ENCODE results near the gene AGR3.

Gene AGR3

GRCh38 chr7:16838386-16838785 is 43.4 kb downstream of the AGR3 start:
- in situ Hi-C loops (cut with HindIII; ENCODE audit: low sequenced_read_pairs) = no loop called here

GRCh38 chr7:16836481-16836880 is 45.3 kb downstream of the AGR3 start:
- in situ Hi-C loops (cut with HindIII; ENCODE audit: low sequenced_read_pairs) = no loop called here

- in situ Hi-C loops (cut with HindIII; ENCODE audit: low sequenced_read_pairs) = no loop called here
Observed at GRCh38 chr7:16833373-16833772, 48.4 kb downstream of the AGR3 start.

- in situ Hi-C loops (cut with HindIII; ENCODE audit: low sequenced_read_pairs) = no loop called here
Observed at GRCh38 chr7:16826060-16826459, 55.7 kb downstream of the AGR3 start.

GRCh38 chr7:16822029-16822428 is 59.8 kb downstream of the AGR3 start:
- in situ Hi-C loops (cut with HindIII; ENCODE audit: low sequenced_read_pairs) = no loop called here

GRCh38 chr7:16818732-16819131 is 63.1 kb downstream of the AGR3 start:
- in situ Hi-C loops (cut with HindIII; ENCODE audit: low sequenced_read_pairs) = no loop called here

GRCh38 chr7:16817536-16817935 is 64.2 kb downstream of the AGR3 start:
- in situ Hi-C loops (cut with HindIII; ENCODE audit: low sequenced_read_pairs) = no loop called here

- in situ Hi-C loops (cut with HindIII; ENCODE audit: low sequenced_read_pairs) = no loop called here
Observed at GRCh38 chr7:16816824-16817223, 65.0 kb downstream of the AGR3 start.

- in situ Hi-C loops (cut with HindIII; ENCODE audit: low sequenced_read_pairs) = no loop called here
Observed at GRCh38 chr7:16815001-16815400, 66.8 kb downstream of the AGR3 start.

GRCh38 chr7:16813232-16813616 is 68.6 kb downstream of the AGR3 start:
- in situ Hi-C loops (cut with HindIII; ENCODE audit: low sequenced_read_pairs) = no loop called here

- in situ Hi-C loops (cut with HindIII; ENCODE audit: low sequenced_read_pairs) = no loop called here
Observed at GRCh38 chr7:16812542-16813231, 69.1 kb downstream of the AGR3 start.

- in situ Hi-C loops (cut with HindIII; ENCODE audit: low sequenced_read_pairs) = no loop called here
Observed at GRCh38 chr7:16811551-16811950, 70.2 kb downstream of the AGR3 start.

GRCh38 chr7:16810573-16810972 is 71.2 kb downstream of the AGR3 start:
- in situ Hi-C loops (cut with HindIII; ENCODE audit: low sequenced_read_pairs) = no loop called here

- in situ Hi-C loops (cut with HindIII; ENCODE audit: low sequenced_read_pairs) = no loop called here
Observed at GRCh38 chr7:16810112-16810511, 71.7 kb downstream of the AGR3 start.

Data from endothelial cell of hepatic sinusoid (primary cell).